Measurements from ENCODE around the gene EREG.

DNA sequence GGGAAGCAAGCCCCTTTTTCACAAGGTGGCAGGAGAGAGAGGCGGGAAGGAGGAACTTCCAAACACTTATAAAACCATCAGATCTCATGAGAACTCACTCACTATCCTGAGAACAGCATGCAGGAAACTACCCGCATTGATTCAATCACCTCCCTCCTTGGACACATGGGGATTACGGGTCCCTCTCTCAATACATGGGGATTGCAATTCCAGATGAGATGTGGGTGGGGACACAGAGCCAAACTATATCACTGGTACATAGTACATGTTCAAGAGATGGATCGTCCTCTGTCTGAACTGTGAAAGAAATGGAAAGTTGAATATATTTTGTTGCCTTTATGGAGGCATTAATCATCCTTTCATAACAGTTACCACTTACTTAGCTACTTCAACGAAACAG, 12.8 kb downstream of the EREG start:
- TF ChIP-seq, protein P1, sequence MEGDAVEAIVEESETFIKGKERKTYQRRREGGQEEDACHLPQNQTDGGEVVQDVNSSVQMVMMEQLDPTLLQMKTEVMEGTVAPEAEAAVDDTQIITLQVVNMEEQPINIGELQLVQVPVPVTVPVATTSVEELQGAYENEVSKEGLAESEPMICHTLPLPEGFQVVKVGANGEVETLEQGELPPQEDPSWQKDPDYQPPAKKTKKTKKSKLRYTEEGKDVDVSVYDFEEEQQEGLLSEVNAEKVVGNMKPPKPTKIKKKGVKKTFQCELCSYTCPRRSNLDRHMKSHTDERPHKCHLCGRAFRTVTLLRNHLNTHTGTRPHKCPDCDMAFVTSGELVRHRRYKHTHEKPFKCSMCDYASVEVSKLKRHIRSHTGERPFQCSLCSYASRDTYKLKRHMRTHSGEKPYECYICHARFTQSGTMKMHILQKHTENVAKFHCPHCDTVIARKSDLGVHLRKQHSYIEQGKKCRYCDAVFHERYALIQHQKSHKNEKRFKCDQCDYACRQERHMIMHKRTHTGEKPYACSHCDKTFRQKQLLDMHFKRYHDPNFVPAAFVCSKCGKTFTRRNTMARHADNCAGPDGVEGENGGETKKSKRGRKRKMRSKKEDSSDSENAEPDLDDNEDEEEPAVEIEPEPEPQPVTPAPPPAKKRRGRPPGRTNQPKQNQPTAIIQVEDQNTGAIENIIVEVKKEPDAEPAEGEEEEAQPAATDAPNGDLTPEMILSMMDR (IDR thresholded peaks at IDR 0.05), result no peak
- no peak for TF ChIP-seq POLR2A (IDR thresholded peaks at IDR 0.05)
